GM12875 (cell line): ENCODE measurements around the gene SLMAP.
"Not testable (repeated sequence)": the region's sequence is repeated elsewhere in the genome, so short reads cannot be mapped to it uniquely, and the experiment has no call there.

ENCODE experiments used
- H3K4me3 ChIP-seq: one replicate; pipeline ENCODE4 v1.5.1; 2011; ENCODE audit warnings: low read depth, low read length, control low read depth
- TF ChIP-seq, protein P1 (sequence below): IDR thresholded peaks from 2 replicates; pipeline ENCODE4 v1.5.1; 2011; ENCODE audit warnings: low read depth, mild to moderate bottlenecking, control low read depth, inconsistent platforms, low read length, moderate library complexity, borderline replicate concordance; ENCODE audit not compliant: insufficient read depth

SLMAP gene

DNA sequence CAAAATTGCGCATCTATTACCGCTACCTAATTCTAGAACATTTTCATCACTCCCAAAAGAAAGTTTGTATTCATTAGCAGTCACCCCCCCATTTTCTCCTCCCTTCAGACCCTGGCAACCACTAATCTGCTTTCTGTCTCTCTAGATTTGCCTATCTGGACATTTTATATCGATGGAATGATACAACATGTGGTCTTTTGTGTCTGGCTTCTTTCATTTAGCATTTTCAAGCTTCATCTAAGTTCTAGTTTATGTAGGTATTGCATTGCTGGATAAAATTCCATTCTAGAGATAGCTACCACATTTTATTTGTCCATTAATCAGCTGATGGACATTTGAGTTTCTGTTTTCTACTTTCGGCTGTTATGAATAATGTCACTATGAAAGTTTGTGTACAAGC is 38.4 kb downstream of the SLMAP start:
- H3K4me3 ChIP-seq, result no peak overlapping the region
- TF ChIP-seq, protein P1, sequence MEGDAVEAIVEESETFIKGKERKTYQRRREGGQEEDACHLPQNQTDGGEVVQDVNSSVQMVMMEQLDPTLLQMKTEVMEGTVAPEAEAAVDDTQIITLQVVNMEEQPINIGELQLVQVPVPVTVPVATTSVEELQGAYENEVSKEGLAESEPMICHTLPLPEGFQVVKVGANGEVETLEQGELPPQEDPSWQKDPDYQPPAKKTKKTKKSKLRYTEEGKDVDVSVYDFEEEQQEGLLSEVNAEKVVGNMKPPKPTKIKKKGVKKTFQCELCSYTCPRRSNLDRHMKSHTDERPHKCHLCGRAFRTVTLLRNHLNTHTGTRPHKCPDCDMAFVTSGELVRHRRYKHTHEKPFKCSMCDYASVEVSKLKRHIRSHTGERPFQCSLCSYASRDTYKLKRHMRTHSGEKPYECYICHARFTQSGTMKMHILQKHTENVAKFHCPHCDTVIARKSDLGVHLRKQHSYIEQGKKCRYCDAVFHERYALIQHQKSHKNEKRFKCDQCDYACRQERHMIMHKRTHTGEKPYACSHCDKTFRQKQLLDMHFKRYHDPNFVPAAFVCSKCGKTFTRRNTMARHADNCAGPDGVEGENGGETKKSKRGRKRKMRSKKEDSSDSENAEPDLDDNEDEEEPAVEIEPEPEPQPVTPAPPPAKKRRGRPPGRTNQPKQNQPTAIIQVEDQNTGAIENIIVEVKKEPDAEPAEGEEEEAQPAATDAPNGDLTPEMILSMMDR, result no peak

DNA sequence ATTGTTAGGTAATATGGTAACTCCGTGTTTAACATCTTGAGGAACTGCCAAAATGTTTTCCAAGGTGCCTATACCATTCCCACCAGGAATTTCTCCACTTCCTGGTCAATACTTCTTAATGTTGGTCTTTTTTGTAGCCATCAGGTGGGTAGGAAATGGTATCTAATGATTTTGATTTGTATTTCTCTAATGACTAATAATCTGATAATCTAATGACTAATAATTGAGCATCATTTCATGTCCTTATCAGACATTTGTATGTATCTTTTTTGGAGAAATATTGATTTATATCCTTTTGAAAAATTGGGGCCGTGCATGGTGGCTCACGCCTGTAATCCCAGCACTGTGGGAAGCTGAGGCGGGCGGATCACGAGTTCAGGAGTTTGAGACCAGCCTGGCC is 38.8 kb downstream of the SLMAP start:
- no peak overlapping the region for H3K4me3 ChIP-seq
- TF ChIP-seq, protein P1, result no peak

DNA sequence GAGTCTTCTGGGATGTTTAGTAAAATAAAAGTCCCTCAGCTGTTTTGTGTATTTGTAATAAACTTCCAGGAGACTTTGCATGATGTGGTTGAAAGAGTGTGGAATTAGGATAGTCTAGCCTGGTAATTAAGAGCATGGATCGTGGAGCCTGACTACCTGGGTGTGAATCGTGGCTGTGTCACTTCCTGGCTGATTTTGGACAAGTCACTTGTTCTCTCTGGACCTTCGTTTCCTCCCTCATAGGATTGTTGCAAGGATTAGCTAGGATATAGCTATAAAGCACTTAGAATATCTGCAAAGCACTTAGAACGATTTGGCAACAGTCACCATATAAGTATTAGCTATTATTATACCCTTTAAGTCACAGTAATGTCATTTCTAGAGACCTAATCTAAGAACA is 40.2 kb downstream of the SLMAP start:
- no peak overlapping the region for H3K4me3 ChIP-seq
- TF ChIP-seq, protein P1, result no peak

DNA sequence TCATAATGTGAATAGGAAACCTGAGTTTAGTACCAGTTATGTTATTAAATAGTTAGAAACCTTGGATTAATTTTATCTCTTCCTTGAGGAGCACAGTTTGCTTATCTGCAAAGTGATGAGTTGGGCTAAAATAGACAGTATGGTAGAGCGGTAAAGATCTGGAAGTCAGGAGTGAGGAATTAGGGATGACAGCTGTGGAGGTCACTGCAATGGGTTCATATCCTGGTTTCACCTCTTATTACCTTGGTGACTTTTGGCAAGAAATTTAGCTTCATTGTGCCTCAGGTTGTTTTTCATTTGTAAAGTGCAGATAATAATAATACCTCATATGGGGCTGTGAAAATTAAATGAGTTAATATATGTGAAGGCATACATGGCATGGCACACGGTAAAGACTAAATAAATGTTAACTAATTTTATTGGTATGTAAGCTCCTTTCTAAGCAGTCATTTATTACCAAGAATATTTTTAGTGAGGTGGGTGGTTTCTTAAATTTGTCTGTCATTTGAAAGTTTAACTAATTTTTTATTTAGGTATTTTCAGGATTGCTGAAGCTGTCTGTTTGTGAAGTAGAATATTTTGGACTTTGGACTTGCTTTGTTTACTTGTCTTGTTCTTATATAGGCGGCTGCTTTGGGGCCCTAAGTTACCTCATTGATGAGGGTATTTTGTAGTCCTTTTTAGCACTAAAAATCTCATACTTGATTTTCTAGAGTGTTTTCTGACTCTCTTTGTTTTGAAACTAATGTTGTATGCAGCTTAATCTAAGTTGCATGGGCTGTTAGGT is 41.8 kb downstream of the SLMAP start:
- TF ChIP-seq, protein P1, result no peak

DNA sequence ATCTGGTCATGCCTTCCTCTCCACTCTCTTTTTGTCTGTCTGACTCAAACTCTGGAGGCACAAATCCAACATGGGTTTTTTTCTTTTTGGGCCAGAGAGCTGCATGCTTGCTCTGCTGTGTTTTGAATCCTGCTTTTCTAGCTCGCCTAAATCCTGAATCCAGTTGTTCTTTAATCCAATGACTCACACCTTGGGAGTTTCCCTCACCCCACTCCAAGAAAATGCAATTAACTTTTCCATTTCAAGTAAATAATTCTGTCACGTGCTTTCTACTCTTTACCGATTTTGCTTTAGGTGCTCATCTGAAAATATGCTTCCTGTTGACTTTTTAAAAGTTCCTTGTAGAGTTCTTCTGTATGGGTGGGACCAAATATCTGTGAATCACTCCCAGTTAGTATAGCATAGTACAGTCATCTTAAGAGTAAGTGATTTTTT is 47.6 kb downstream of the SLMAP start:
- H3K4me3 ChIP-seq, result no peak overlapping the region

More for the DNA sequence above, 41.8 kb downstream of the SLMAP start:
- H3K4me3 ChIP-seq, result no peak overlapping the region

DNA sequence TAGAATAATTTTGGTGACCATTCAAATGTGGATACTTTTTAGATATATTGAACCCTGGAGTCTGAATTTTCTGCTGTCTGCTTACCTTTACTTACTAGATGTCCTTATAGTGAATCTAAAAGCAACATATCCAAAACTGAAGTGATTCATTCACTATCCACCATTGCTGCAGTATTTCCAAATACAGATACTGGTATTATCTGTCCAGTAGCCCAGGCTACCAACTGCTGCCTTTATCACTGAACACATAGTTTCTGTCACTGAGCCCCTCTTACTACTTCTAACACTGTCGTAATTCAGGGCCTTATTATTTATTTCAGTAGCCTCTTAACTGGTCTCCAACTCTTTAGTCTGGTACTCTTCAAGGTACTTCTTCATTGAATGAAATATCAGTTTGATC is 49.2 kb downstream of the SLMAP start:
- TF ChIP-seq, protein P1, result no peak
- no peak overlapping the region for H3K4me3 ChIP-seq

More for the DNA sequence above, 47.6 kb downstream of the SLMAP start:
- TF ChIP-seq, protein P1, result no peak

DNA sequence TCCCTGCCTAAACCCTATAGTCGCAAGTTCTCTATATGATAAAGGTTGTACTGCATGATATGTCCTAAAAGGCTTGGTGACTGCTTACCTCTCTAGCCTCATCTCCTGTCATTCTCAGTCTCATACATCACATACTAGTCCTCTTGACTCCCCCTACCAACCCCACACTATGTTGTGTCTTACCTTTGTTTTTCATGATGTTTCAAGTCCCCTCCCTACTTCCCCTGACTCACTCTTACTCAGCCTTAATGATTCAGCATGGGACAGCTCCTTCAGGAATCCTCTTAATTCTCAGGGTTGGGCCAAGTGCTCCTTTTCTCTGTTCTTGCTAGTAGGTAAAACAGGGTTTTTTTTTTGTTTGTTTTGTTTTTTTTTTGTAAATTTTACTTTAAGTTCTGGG is 49.6 kb downstream of the SLMAP start:
- TF ChIP-seq, protein P1, result no peak
- no peak overlapping the region for H3K4me3 ChIP-seq

DNA sequence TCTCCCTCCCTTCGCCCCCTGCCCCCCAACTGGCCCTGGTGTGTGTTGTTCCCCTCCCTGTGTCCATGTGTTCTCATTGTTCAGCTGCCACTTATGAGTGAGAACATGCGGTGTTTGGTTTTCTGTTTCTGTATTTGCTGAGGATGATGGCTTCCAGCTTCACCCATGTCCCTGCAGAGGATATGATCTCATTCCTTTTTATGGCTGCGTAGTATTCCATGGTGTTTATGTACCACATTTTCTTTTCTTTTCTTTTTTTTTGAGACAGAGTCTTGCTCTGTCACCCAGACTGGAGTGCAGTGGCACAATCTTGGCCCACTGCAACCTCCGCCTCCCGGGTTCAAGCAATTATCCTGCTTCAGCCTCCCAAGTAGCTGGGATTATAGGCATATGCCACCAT is 50.1 kb downstream of the SLMAP start:
- not testable (repeated sequence) for H3K4me3 ChIP-seq
